Effector CD8-positive, alpha-beta T cell (primary cell): ENCODE results near the gene PPP5C.
"Not testable (repeated sequence)": the region's sequence is repeated elsewhere in the genome, so short reads cannot be mapped to it uniquely, and the experiment has no call there.

Experiments used
- DNase-seq: peaks from one replicate; lab custom pipeline; 2025; lab: John Stamatoyannopoulos, UW

Gene PPP5C

GRCh38 chr19:46435009-46435408, 88.1 kb downstream of the PPP5C start:
- no peak for DNase-seq

GRCh38 chr19:46435689-46436088, 88.8 kb downstream of the PPP5C start:
- DNase-seq, result not testable (repeated sequence)
